Daoy (cell line): ENCODE measurements around the gene FXYD6. TPM values are rescaled to one million over a fixed set of nuclear protein-coding genes. Genes with fewer than 3 reads are reported as not detected.

Experiments used
- DNase-seq: peaks from one replicate; pipeline ENCODE4 v3.0.0-alpha.2; 2015; ENCODE audit warnings: low read depth
- total RNA-seq: library from RNA; depleted of rRNA; stranded (reverse); fragments of >200 nt; shearing (Covaris generic); gene quantifications from 2 replicates; pipeline ENCODE4 v1.2.3, GENCODE V29; 2014

Gene FXYD6
- total RNA-seq, 1 experiment from 2014 or later: 15.8 TPM

- no peak for DNase-seq
Measured at GRCh38 chr11:117830072-117830471, 46.4 kb downstream of the FXYD6 start.

- DNase-seq: no peak
Measured at GRCh38 chr11:117829369-117829725, 47.1 kb downstream of the FXYD6 start.

GRCh38 chr11:117828611-117829368 is 47.7 kb downstream of the FXYD6 start:
- peak; percentile 94 for DNase-seq

- DNase-seq: no peak
Measured at GRCh38 chr11:117827521-117828511, 48.6 kb downstream of the FXYD6 start.

- no peak for DNase-seq
Measured at GRCh38 chr11:117826832-117827231, 49.6 kb downstream of the FXYD6 start.

- no peak for DNase-seq
Measured at GRCh38 chr11:117826190-117826570, 50.3 kb downstream of the FXYD6 start.

GRCh38 chr11:117825538-117826189 is 50.8 kb downstream of the FXYD6 start:
- no peak for DNase-seq

GRCh38 chr11:117824571-117825537 is 51.6 kb downstream of the FXYD6 start, which contains the start of gene FXYD2:
FXYD2 (minus strand) TSS chr11:117824744; CDS start chr11:117824678, 66 bp downstream.
- DNase-seq: no peak

- peak; percentile 36 for DNase-seq
Measured at GRCh38 chr11:117823946-117824420, 52.5 kb downstream of the FXYD6 start.

- DNase-seq: peak; percentile 39
Measured at GRCh38 chr11:117823294-117823945, 53.0 kb downstream of the FXYD6 start.

GRCh38 chr11:117822074-117823033 is 54.1 kb downstream of the FXYD6 start:
- peak; percentile 69 for DNase-seq

GRCh38 chr11:117821431-117821830 is 55.0 kb downstream of the FXYD6 start:
- DNase-seq: no peak

GRCh38 chr11:117820516-117820915 is 55.9 kb downstream of the FXYD6 start:
- DNase-seq: no peak

GRCh38 chr11:117820071-117820470 is 56.4 kb downstream of the FXYD6 start:
- DNase-seq: no peak

- DNase-seq: peak; percentile 85
Measured at GRCh38 chr11:117819096-117820040, 57.1 kb downstream of the FXYD6 start.

- DNase-seq: peak; percentile 64
Measured at GRCh38 chr11:117818041-117818873, 58.2 kb downstream of the FXYD6 start.
